Liver (tissue), 3 donors: ENCODE measurements around the gene SOST.

Experiments used
- ATF3 ChIP-seq: IDR thresholded peaks from 2 replicates; pipeline ENCODE4 v1.6.1; 2016; ENCODE audit warnings: antibody characterized with exemption
- CTCF ChIP-seq: fragments of 150-350 bp; IDR thresholded peaks from 2 replicates; pipeline ENCODE4 v1.5.1; 2017; ENCODE audit warnings: improper control_type of control experiment, low read depth, low read length; ENCODE audit not compliant: missing input control
- EGR1 ChIP-seq, 2 donors: IDR thresholded peaks; 2 replicates each; pipeline ENCODE4 v1.6.1; 2016 to 2018; ENCODE audit warnings: antibody characterized with exemption in 2 of 2, low read depth in 2 of 2
- GABPA ChIP-seq, 2 donors: IDR thresholded peaks in 1 of 2; conservative IDR thresholded peaks in 1 of 2; 2 replicates each; pipeline ENCODE4 v1.6.1; 2016; ENCODE audit warnings: antibody characterized with exemption in 2 of 2, mild to moderate bottlenecking in 1 of 2, moderate library complexity in 1 of 2
- HNF4G ChIP-seq: IDR thresholded peaks from 2 replicates; pipeline ENCODE4 v1.6.1; 2016; ENCODE audit warnings: antibody characterized with exemption
- JUND ChIP-seq, 2 donors: IDR thresholded peaks; 2 replicates each; pipeline ENCODE4 v1.6.1; 2016; ENCODE audit warnings: antibody characterized with exemption in 2 of 2
- MAX ChIP-seq: IDR thresholded peaks from 2 replicates; pipeline ENCODE4 v1.6.1; 2016; ENCODE audit warnings: antibody characterized with exemption
- RAD21 ChIP-seq, 2 donors: IDR thresholded peaks; 2 replicates each; pipeline ENCODE4 v1.6.1; 2016; ENCODE audit warnings: antibody characterized with exemption in 2 of 2, mild to moderate bottlenecking in 2 of 2
- REST ChIP-seq: IDR thresholded peaks from 2 replicates; pipeline ENCODE4 v1.6.1; 2016; ENCODE audit warnings: antibody characterized with exemption, mild to moderate bottlenecking
- RXRA ChIP-seq, 2 donors: IDR thresholded peaks; 2 replicates each; pipeline ENCODE4 v1.6.1; 2017 to 2018; ENCODE audit warnings: antibody characterized with exemption in 2 of 2, mild to moderate bottlenecking in 1 of 2
- TAF1 ChIP-seq: conservative IDR thresholded peaks from 2 replicates; pipeline ENCODE4 v1.6.1; 2016; ENCODE audit warnings: antibody characterized with exemption, mild to moderate bottlenecking
- YY1 ChIP-seq: IDR thresholded peaks from 2 replicates; pipeline ENCODE4 v1.6.1; 2016; ENCODE audit warnings: antibody characterized with exemption, mild to moderate bottlenecking
- donor health status: healthy.
- donor health status: healthy.

- TF ChIP-seq YY1 (no peak), CTCF (no peak), RAD21 (IDR thresholded peaks at IDR 0.05) (no peak), REST (no peak), RXRA (IDR thresholded peaks at IDR 0.05) (no peak), GABPA (IDR thresholded peaks at IDR 0.05 in 1 of 2, conservative IDR thresholded peaks at IDR 0.05 in 1 of 2) (no peak), HNF4G (no peak), JUND (IDR thresholded peaks at IDR 0.05) (no peak), MAX (no peak), TAF1 (no peak), EGR1 (IDR thresholded peaks at IDR 0.05; ENCODE audit: low read depth in 2 of 2) (no peak), ATF3 (no peak)
Measured at GRCh38 chr17:43803758-43804157, 45.2 kb upstream of the SOST start.
